GM12878 (cell line): ENCODE data around the gene CD2. TPM values are rescaled to one million over a fixed set of nuclear protein-coding genes. Genes with fewer than 3 reads are reported as not detected.

Experiments used
- ATAC-seq: fragments of 200-7000 bp; cut with Tn5 transposase; 3 replicates; pipeline ENCODE4 v1.9.1; 2020; ENCODE audit warnings: mild to moderate bottlenecking, moderate library complexity
- BruUV-seq: library from RNA; stranded (reverse); fragments of 400-500 nt; replicated peaks from 2 replicates; lab custom pipeline; 2021; lab: Mats Ljungman, UMichigan
- CTCF ChIA-PET: fragments of 300-600 bp; sonication (Branson Sonifier 250); formaldehyde crosslinking; extraction: SDS; loops from one replicate; lab custom pipeline; 2021; ENCODE audit warnings: inconsistent platforms; lab: Yijun Ruan, JAX
- POLR2A ChIA-PET: fragments of 350-600 bp; formaldehyde crosslinking; extraction: SDS; loops from one replicate; lab custom pipeline; 2021; ENCODE audit warnings: inconsistent platforms; lab: Charles Lee
- RAD21 ChIA-PET: fragments of 300-600 bp; sonication (Branson Sonifier 250); formaldehyde crosslinking; loops from one replicate; lab custom pipeline; 2023; ENCODE audit warnings: antibody characterized with exemption; ENCODE audit not compliant: unreplicated experiment; lab: Charles Lee
- SMC1A ChIA-PET: fragments of 300-600 bp; sonication (Branson Sonifier 250); formaldehyde crosslinking; loops from one replicate; lab custom pipeline; 2023; ENCODE audit not compliant: unreplicated experiment, uncharacterized antibody; lab: Charles Lee
- DNase-seq: peaks from one replicate; pipeline ENCODE4 v3.0.0-alpha.2; 2011; ENCODE audit warnings: low read depth, low spot score
- FAIRE-seq: peaks from 3 replicates; lab custom pipeline; 2011; peaks lifted over from hg19 to GRCh38; lab: Jason Lieb, UNC
- H2AFZ ChIP-seq: 2 replicates; pipeline ENCODE4 v1.6.0; 2011; ENCODE audit warnings: low read depth, low read length, control low read depth; ENCODE audit not compliant: control insufficient read depth
- H3K27ac ChIP-seq: 2 replicates; pipeline ENCODE4 v1.5.1; 2011; ENCODE audit warnings: control low read depth; ENCODE audit not compliant: control insufficient read depth, insufficient read depth
- H3K27me3 ChIP-seq, 2 experiments: replicated peaks in 1 of 2; 2 replicates each; pipeline versions ENCODE4 v1.6.0 to v1.6.1; 2011; ENCODE audit warnings: low read length in 1 of 2; ENCODE audit not compliant: control insufficient read depth in 2 of 2, insufficient read depth in 2 of 2
- H3K36me3 ChIP-seq, 2 experiments: 2 replicates each; pipeline ENCODE4 v1.5.1; 2011; ENCODE audit warnings: low read length in 1 of 2; ENCODE audit not compliant: control insufficient read depth in 2 of 2, insufficient read depth in 2 of 2
- H3K4me1 ChIP-seq: 2 replicates; pipeline ENCODE4 v1.6.1; 2011; ENCODE audit warnings: mild to moderate bottlenecking, low read length, moderate library complexity, mixed read lengths; ENCODE audit not compliant: control insufficient read depth, insufficient read depth
- H3K4me2 ChIP-seq: 2 replicates; pipeline ENCODE4 v1.6.0; 2011; ENCODE audit warnings: control low read depth; ENCODE audit not compliant: control insufficient read depth, insufficient read depth
- H3K4me3 ChIP-seq: fragments of 200-600 bp; sonication (generic); 2 replicates; pipeline ENCODE4 v1.5.1; 2016
- H3K79me2 ChIP-seq: 2 replicates; pipeline ENCODE4 v1.6.0; 2011; ENCODE audit warnings: low read length; ENCODE audit not compliant: control insufficient read depth, insufficient read depth
- H3K9ac ChIP-seq: 2 replicates; pipeline ENCODE4 v1.8.0; 2011; ENCODE audit warnings: low read length, control low read depth, mixed read lengths; ENCODE audit not compliant: control insufficient read depth, insufficient read depth
- H3K9me3 ChIP-seq: replicated peaks from 3 replicates; pipeline ENCODE4 v1.5.1; 2011; ENCODE audit warnings: mild to moderate bottlenecking, low read length; ENCODE audit not compliant: control insufficient read depth, insufficient read depth
- H4K20me1 ChIP-seq: 2 replicates; pipeline ENCODE4 v1.6.0; 2011; ENCODE audit not compliant: control insufficient read depth, insufficient read depth
- CBFB ChIP-seq: IDR thresholded peaks from 2 replicates; pipeline ENCODE4 v1.6.1; 2016; ENCODE audit warnings: antibody characterized with exemption, low read depth
- CREM ChIP-seq: IDR thresholded peaks from 2 replicates; pipeline ENCODE4 v1.6.1; 2014; ENCODE audit warnings: antibody characterized with exemption, low read depth
- FOXM1 ChIP-seq: IDR thresholded peaks from 2 replicates; pipeline ENCODE4 v1.6.1; 2012; ENCODE audit warnings: low read depth, mild to moderate bottlenecking, inconsistent platforms, low read length, moderate library complexity
- HDGF ChIP-seq: fragments of 450-650 bp; IDR thresholded peaks from 2 replicates; pipeline ENCODE4 v1.6.1; 2016; ENCODE audit warnings: antibody characterized with exemption
- IKZF1 ChIP-seq: fragments of 450-650 bp; conservative IDR thresholded peaks from 2 replicates; pipeline ENCODE4 v1.6.1; 2017; ENCODE audit warnings: antibody characterized with exemption, mild to moderate bottlenecking
- JUND ChIP-seq: IDR thresholded peaks from 2 replicates; pipeline ENCODE4 v1.6.1; 2012; ENCODE audit warnings: low read depth, mild to moderate bottlenecking, low read length, improper control_type of control experiment, moderate library complexity
- KAT2A ChIP-seq: conservative IDR thresholded peaks from 2 replicates; pipeline ENCODE4 v1.6.1; 2011; ENCODE audit warnings: low read depth, low read length; ENCODE audit not compliant: control insufficient read depth
- MYC ChIP-seq: IDR thresholded peaks from 2 replicates; pipeline ENCODE4 v1.6.1; 2011; ENCODE audit warnings: mild to moderate bottlenecking, low read length, moderate library complexity, inconsistent platforms; ENCODE audit not compliant: insufficient read depth, insufficient replicate concordance, insufficient read length, severe bottlenecking
- PKNOX1 ChIP-seq: fragments of 450-650 bp; IDR thresholded peaks from 2 replicates; pipeline ENCODE4 v1.6.1; 2016; ENCODE audit warnings: mild to moderate bottlenecking
- TCF3 ChIP-seq: IDR thresholded peaks from 2 replicates; pipeline ENCODE4 v1.6.1; 2012; ENCODE audit warnings: low read depth, mild to moderate bottlenecking, low read length, borderline replicate concordance; ENCODE audit not compliant: insufficient read depth
- YY1 ChIP-seq: IDR thresholded peaks from 2 replicates; pipeline ENCODE4 v1.6.1; 2011; ENCODE audit warnings: low read depth, mild to moderate bottlenecking, low read length
- ZZZ3 ChIP-seq: IDR thresholded peaks from 2 replicates; pipeline ENCODE4 v1.6.1; 2011; ENCODE audit warnings: low read depth; ENCODE audit not compliant: control insufficient read depth, insufficient read length
- WGBS: methylation state at CpG from one replicate; pipeline ENCODE4 v1.1.6; 2016; ENCODE audit warnings: low lambda C conversion rate; ENCODE audit not compliant: insufficient replicate concordance, insufficient coverage; ENCODE audit errors: missing lambda C conversion rate; 5-methylcytosine and 5-hydroxymethylcytosine counted together
- in situ Hi-C: fragments of 300-500 bp; cut with MboI; formaldehyde crosslinking; loops from 9 replicates; pipeline ENCODE4 v1.14.3; 2018; ENCODE audit warnings: mixed read lengths
- intact Hi-C: fragments of 100-400 bp; cut with micrococcal nuclease; formaldehyde crosslinking; loops from one replicate; pipeline ENCODE4 v1.14.2; 2022; ENCODE audit not compliant: unreplicated experiment
- polyA plus RNA-seq, 11 experiments: library from polyadenylated mRNA; depleted of rRNA in 4 of 11; unstranded in 6 of 11; stranded (reverse) in 5 of 11; fragments of >200 nt; fragmentation: Nextera tagmentation in 4 of 11; fragmentation: Illumina TruSeq in 1 of 11; extraction: Ambion mirVana in 4 of 11; extraction: Trizol in 1 of 11; gene quantifications; 1 replicate in 1 of 11; 2 replicates in 10 of 11; pipeline versions ENCODE4 v1.2.1 to v1.2.3, GENCODE V29; 2011 to 2016; ENCODE audit warnings: inconsistent platforms in 2 of 11, missing spikeins in 2 of 11, low read depth in 1 of 11
- total RNA-seq, 4 experiments: library from RNA; depleted of rRNA in 3 of 4; stranded (reverse); fragments of >200 nt in 3 of 4; fragmentation: Illumina TruSeq in 1 of 4; extraction: Trizol in 1 of 4; gene quantifications; 2 replicates each; pipeline versions ENCODE4 v1.2.1 to v1.2.3, GENCODE V29; 2013 to 2021
- TF ChIP-seq, protein P1 (sequence below), 3 experiments: IDR thresholded peaks in 2 of 3; conservative IDR thresholded peaks in 1 of 3; 2 replicates each; pipeline ENCODE4 v1.5.1; 2011; ENCODE audit warnings: low read depth in 3 of 3, low read length in 3 of 3, mild to moderate bottlenecking in 3 of 3, control low read depth in 2 of 3, moderate library complexity in 2 of 3, inconsistent platforms in 1 of 3, mixed read lengths in 1 of 3; ENCODE audit not compliant: control insufficient read depth in 2 of 3, insufficient read depth in 1 of 3; ENCODE audit errors: extremely low read depth in 1 of 3
- TF ChIP-seq, protein P2 (sequence below): fragments of 450-650 bp; formaldehyde crosslinking; IDR thresholded peaks from 2 replicates; pipeline ENCODE4 v1.4.0; 2020; ENCODE audit warnings: mild to moderate bottlenecking, moderate library complexity

Gene CD2
- total and polyA plus RNA-seq, 10 of the 15 experiments (the other 5 are each of a cell fraction or from before 2014, with no cell fraction given) = 0.15 to 4.3 (median 2.8) TPM

DNA sequence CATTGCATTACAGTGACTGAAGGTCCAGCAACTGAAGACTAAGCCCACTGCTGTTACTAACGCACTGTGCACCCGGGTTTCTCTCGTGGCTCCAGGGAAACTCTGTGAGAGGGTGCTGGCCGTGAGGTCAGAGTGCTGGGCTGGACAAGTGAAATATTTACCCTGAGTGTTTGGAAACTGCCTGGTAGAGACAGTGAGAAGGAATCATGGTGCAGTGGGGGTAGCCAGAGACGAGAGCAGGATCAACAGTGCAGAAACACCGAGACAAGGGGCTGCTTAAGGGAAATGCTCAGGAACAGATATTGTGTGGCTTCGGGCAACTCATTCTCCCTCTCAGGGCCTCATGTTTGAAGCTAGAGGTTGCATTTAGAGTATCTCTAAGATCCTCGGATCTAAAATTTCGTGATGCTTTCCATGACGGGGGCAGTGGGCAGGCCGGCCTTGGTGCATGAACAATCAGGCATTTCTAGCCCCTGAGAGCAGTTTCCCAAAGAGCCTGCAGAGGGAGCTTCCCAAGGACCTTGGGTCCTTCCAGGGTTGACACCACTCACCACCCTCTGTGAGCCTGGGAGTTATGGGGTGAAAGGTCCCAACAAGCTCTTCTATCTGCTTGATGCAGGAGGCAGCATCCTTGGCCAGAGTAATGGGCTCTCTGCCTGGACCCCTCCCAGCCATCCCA is 9.7 kb downstream of the CD2 start (continued):
- no peak for TF ChIP-seq HDGF
- no peak for TF ChIP-seq KAT2A
- TF ChIP-seq CBFB = no peak
- TF ChIP-seq, protein P1, sequence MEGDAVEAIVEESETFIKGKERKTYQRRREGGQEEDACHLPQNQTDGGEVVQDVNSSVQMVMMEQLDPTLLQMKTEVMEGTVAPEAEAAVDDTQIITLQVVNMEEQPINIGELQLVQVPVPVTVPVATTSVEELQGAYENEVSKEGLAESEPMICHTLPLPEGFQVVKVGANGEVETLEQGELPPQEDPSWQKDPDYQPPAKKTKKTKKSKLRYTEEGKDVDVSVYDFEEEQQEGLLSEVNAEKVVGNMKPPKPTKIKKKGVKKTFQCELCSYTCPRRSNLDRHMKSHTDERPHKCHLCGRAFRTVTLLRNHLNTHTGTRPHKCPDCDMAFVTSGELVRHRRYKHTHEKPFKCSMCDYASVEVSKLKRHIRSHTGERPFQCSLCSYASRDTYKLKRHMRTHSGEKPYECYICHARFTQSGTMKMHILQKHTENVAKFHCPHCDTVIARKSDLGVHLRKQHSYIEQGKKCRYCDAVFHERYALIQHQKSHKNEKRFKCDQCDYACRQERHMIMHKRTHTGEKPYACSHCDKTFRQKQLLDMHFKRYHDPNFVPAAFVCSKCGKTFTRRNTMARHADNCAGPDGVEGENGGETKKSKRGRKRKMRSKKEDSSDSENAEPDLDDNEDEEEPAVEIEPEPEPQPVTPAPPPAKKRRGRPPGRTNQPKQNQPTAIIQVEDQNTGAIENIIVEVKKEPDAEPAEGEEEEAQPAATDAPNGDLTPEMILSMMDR (IDR thresholded peaks at IDR 0.05 in 2 of 3, conservative IDR thresholded peaks at IDR 0.05 in 1 of 3; ENCODE audit: control insufficient read depth in 2 of 3, extremely low read depth in 1 of 3, insufficient read depth in 1 of 3, low read depth in 3 of 3, low read length in 3 of 3) = peak; percentile 25 to 41 (median 36); a peak in 5 of 6 replicates

DNA sequence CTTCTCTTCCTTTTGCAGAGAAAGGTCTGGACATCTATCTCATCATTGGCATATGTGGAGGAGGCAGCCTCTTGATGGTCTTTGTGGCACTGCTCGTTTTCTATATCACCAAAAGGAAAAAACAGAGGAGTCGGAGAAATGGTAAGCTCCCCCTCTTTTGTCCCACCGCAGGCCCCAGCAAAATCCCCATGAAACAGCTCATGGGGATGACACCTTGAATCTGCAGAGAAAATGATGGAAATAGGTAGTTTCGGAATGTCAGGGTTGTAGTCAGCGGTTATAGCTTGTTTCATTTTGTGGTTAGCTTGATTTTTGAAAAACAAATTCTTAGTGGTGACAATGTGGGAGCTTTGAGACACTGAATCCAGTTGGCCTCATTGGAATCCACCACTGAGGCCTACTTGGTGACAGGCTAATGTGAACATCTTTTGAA is 10.3 kb downstream of the CD2 start:
- Histone ChIP-seq H3K9me3 (no peaks in the 10 kb centered on the region), H3K79me2 (no peaks in the 10 kb centered on the region), H3K27me3 (no peaks in the 10 kb centered on the region; a peak in 1 of 4 replicates), H3K9ac (no peak overlapping the region), H3K36me3 (no peaks in the 10 kb centered on the region), H3K4me3 (no peak overlapping the region), H4K20me1 (no peaks in the 10 kb centered on the region), H2AFZ (no peak overlapping the region), H3K4me1 (peaks cover 15% of the 10 kb centered on the region), H3K4me2 (no peak overlapping the region), H3K27ac (no peak overlapping the region)
- ChIA-PET SMC1A (interaction anchor here (0.8 to 14.5 kb wide), 29 partner anchors 8 to 295 kb away, joined by 3 to 224 read pairs (median 5); partner anchors contain the start of genes CD2 and TTF2), CTCF (interaction anchor here (0.7 to 12.8 kb wide), 21 partner anchors 9 to 190 kb away, joined by 3 to 120 read pairs (median 5); partner anchors contain the start of gene CD2), RAD21 (interaction anchor here (0.7 to 12.0 kb wide), 19 partner anchors 8 to 297 kb away, joined by 3 to 176 read pairs (median 5); partner anchors contain the start of gene CD2), POLR2A (interaction anchor here (0.7 to 3.5 kb wide), 6 partner anchors 8 to 293 kb away, joined by 4 to 19 read pairs (median 6); partner anchors contain the start of gene CD2)
- intact Hi-C loops (no loop called here), in situ Hi-C loops (no loop called here)
- ATAC-seq = peak; percentile 56
- no TSS peak for BruUV-seq
- 40% methylated on average over 5 of the region's 5 CpGs for WGBS
- DNase-seq = peak; percentile 37
- no peak for FAIRE-seq
- TF ChIP-seq IKZF1 (peak; percentile 93), PKNOX1 (no peak; the same call in 1 of the 2 replicates), MYC (no peak), FOXM1 (no peak), JUND (no peak), TCF3 (no peak), ZZZ3 (no peak), YY1 (no peak), CREM (no peak), CBFB (no peak)
- TF ChIP-seq, protein P2, sequence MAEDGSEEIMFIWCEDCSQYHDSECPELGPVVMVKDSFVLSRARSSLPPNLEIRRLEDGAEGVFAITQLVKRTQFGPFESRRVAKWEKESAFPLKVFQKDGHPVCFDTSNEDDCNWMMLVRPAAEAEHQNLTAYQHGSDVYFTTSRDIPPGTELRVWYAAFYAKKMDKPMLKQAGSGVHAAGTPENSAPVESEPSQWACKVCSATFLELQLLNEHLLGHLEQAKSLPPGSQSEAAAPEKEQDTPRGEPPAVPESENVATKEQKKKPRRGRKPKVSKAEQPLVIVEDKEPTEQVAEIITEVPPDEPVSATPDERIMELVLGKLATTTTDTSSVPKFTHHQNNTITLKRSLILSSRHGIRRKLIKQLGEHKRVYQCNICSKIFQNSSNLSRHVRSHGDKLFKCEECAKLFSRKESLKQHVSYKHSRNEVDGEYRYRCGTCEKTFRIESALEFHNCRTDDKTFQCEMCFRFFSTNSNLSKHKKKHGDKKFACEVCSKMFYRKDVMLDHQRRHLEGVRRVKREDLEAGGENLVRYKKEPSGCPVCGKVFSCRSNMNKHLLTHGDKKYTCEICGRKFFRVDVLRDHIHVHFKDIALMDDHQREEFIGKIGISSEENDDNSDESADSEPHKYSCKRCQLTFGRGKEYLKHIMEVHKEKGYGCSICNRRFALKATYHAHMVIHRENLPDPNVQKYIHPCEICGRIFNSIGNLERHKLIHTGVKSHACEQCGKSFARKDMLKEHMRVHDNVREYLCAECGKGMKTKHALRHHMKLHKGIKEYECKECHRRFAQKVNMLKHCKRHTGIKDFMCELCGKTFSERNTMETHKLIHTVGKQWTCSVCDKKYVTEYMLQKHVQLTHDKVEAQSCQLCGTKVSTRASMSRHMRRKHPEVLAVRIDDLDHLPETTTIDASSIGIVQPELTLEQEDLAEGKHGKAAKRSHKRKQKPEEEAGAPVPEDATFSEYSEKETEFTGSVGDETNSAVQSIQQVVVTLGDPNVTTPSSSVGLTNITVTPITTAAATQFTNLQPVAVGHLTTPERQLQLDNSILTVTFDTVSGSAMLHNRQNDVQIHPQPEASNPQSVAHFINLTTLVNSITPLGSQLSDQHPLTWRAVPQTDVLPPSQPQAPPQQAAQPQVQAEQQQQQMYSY (CRISPR knock-in tag) = no peak
